BJ (cell line): ENCODE measurements around the gene PTPN5. TPM values are rescaled to one million over a fixed set of nuclear protein-coding genes. Genes with fewer than 3 reads are reported as not detected.
A peak's percentile ranks its signal among the peaks of the same experiment; 100 is the strongest.

Source experiments
- CTCF ChIA-PET: fragments of 350-600 bp; formaldehyde crosslinking; extraction: SDS; loops from one replicate; lab custom pipeline; 2021; ENCODE audit warnings: antibody characterized with exemption, inconsistent platforms; lab: Yijun Ruan, JAX
- POLR2A ChIA-PET: fragments of 300-600 bp; sonication (Branson Sonifier 250); formaldehyde crosslinking; extraction: SDS; loops from one replicate; lab custom pipeline; 2021; ENCODE audit warnings: antibody characterized with exemption; lab: Charles Lee
- DNase-seq: peaks from one replicate; pipeline ENCODE4 v3.0.0-alpha.2; 2011; ENCODE audit warnings: low read depth
- H3K27me3 ChIP-seq: 2 replicates; pipeline ENCODE4 v1.6.0; 2011; ENCODE audit warnings: low read length; ENCODE audit not compliant: control insufficient read depth, insufficient read depth
- H3K36me3 ChIP-seq: 2 replicates; pipeline ENCODE4 v1.5.1; 2011; ENCODE audit warnings: low read length; ENCODE audit not compliant: control insufficient read depth, insufficient read depth
- H3K4me3 ChIP-seq: 2 replicates; pipeline ENCODE4 v1.5.1; 2011; ENCODE audit warnings: low read depth, mild to moderate bottlenecking, control low read depth, low read length
- CTCF ChIP-seq: IDR thresholded peaks from 2 replicates; pipeline ENCODE4 v1.5.1; 2011; ENCODE audit warnings: low read depth, mild to moderate bottlenecking, control low read depth, inconsistent platforms, low read length, moderate library complexity; ENCODE audit not compliant: insufficient read depth
- polyA plus RNA-seq: library from polyadenylated mRNA; depleted of rRNA; stranded (reverse); fragments of >200 nt; gene quantifications from 2 replicates; pipeline ENCODE4 v1.2.3, GENCODE V29; 2011

The PTPN5 gene
- polyA plus RNA-seq, 1 experiment, result not detected

GRCh38 chr11:18699848-18700261, 91.7 kb downstream of the PTPN5 start:
- peaks cover 4% of the 10 kb centered on the region for H3K27me3 ChIP-seq
- H3K4me3 ChIP-seq, result no peak overlapping the region
- H3K36me3 ChIP-seq, result no peaks in the 10 kb centered on the region
- TF ChIP-seq CTCF, result no peak
- DNase-seq, result no peak
- ChIA-PET POLR2A (no interaction called here), CTCF (no interaction called here)

- Histone ChIP-seq H3K4me3 (peak overlapping the region; percentile 63), H3K36me3 (no peaks in the 10 kb centered on the region), H3K27me3 (peaks cover 2% of the 10 kb centered on the region)
- ChIA-PET CTCF (no interaction called here), POLR2A (no interaction called here)
- no peak for DNase-seq
- TF ChIP-seq CTCF, result no peak
Observed at GRCh38 chr11:18699269-18699596, 92.4 kb downstream of the PTPN5 start.

- POLR2A ChIA-PET, result no interaction called here
Observed at GRCh38 chr11:18698341-18699268, 93.0 kb downstream of the PTPN5 start, which contains the start of gene TMEM86A. Gene TMEM86A (plus strand): TSS chr11:18698779. CDS start chr11:18698887, 108 bp downstream.

GRCh38 chr11:18697576-18697975, 94.0 kb downstream of the PTPN5 start:
- POLR2A ChIA-PET, result interaction anchor here (0.6 kb wide), 1 partner anchor 24 kb away, joined by 3 read pairs; no protein-coding TSS in a partner anchor
- CTCF ChIA-PET, result interaction anchor here (0.6 to 2.8 kb wide), 2 partner anchors 25 to 1898 kb away, joined by 4 to 7 read pairs; no protein-coding TSS in a partner anchor

More at GRCh38 chr11:18698341-18699268, 93.0 kb downstream of the PTPN5 start, which contains the start of gene TMEM86A:
- CTCF ChIA-PET, result interaction anchor here (2.8 kb wide), 1 partner anchor 24 kb away, joined by 7 read pairs; no protein-coding TSS in a partner anchor
- DNase-seq, result no peak
- no peaks in the 10 kb centered on the region for H3K36me3 ChIP-seq
- peaks cover 2% of the 10 kb centered on the region for H3K27me3 ChIP-seq
- no peak for TF ChIP-seq CTCF
- H3K4me3 ChIP-seq, result peak within 1 kb of the TSS; percentile 63

More at GRCh38 chr11:18697576-18697975, 94.0 kb downstream of the PTPN5 start:
- Histone ChIP-seq H3K4me3 (no peak overlapping the region), H3K36me3 (no peaks in the 10 kb centered on the region), H3K27me3 (peaks cover 2% of the 10 kb centered on the region; the same call in 1 of the 2 replicates)
- no peak for DNase-seq
- TF ChIP-seq CTCF, result no peak
